Daoy (cell line): ENCODE results near the gene A3GALT2. TPM values are rescaled to one million over a fixed set of nuclear protein-coding genes. Genes with fewer than 3 reads are reported as not detected.

Experiments used
- DNase-seq: peaks from one replicate; pipeline ENCODE4 v3.0.0-alpha.2; 2015; ENCODE audit warnings: low read depth
- total RNA-seq: library from RNA; depleted of rRNA; stranded (reverse); fragments of >200 nt; shearing (Covaris generic); gene quantifications from 2 replicates; pipeline ENCODE4 v1.2.3, GENCODE V29; 2014

Gene A3GALT2
- total RNA-seq, 1 experiment from 2014 or later, result not detected

GRCh38 chr1:33332357-33332789 is 11.5 kb upstream of the A3GALT2 start:
- peak; percentile 60 for DNase-seq

- no peak for DNase-seq
Observed at GRCh38 chr1:33331444-33332356, 10.8 kb upstream of the A3GALT2 start.

GRCh38 chr1:33330906-33331305 is 10.0 kb upstream of the A3GALT2 start:
- no peak for DNase-seq

- no peak for DNase-seq
Observed at GRCh38 chr1:33330361-33330890, 9.5 kb upstream of the A3GALT2 start.

- DNase-seq, result no peak
Observed at GRCh38 chr1:33329600-33330305, 8.9 kb upstream of the A3GALT2 start.

- no peak for DNase-seq
Observed at GRCh38 chr1:33328817-33329216, 7.9 kb upstream of the A3GALT2 start.

GRCh38 chr1:33327587-33328325 is 6.9 kb upstream of the A3GALT2 start:
- peak; percentile 94 for DNase-seq

GRCh38 chr1:33326785-33327184 is 5.9 kb upstream of the A3GALT2 start:
- DNase-seq, result no peak

GRCh38 chr1:33324677-33325575 is 4.0 kb upstream of the A3GALT2 start:
- no peak for DNase-seq

GRCh38 chr1:33323663-33324477 is 3.0 kb upstream of the A3GALT2 start:
- DNase-seq, result no peak

GRCh38 chr1:33322870-33323585 is 2.1 kb upstream of the A3GALT2 start:
- no peak for DNase-seq

GRCh38 chr1:33322109-33322508 is 1.2 kb upstream of the A3GALT2 start:
- DNase-seq, result no peak

- DNase-seq, result no peak
Observed at GRCh38 chr1:33321178-33321577, 280 bp upstream of the A3GALT2 start.

GRCh38 chr1:33319949-33320618 is 814 bp downstream of the A3GALT2 start:
- no peak for DNase-seq

GRCh38 chr1:33319186-33319948 is 1.5 kb downstream of the A3GALT2 start:
- DNase-seq, result no peak

- no peak for DNase-seq
Observed at GRCh38 chr1:33317946-33318345, 3.0 kb downstream of the A3GALT2 start.

GRCh38 chr1:33317354-33317753 is 3.5 kb downstream of the A3GALT2 start:
- DNase-seq, result no peak

GRCh38 chr1:33316601-33317000 is 4.3 kb downstream of the A3GALT2 start:
- no peak for DNase-seq
